Cardiac muscle cell (in vitro differentiated cells and primary cell): ENCODE results near the gene SGMS1. TPM values are rescaled to one million over a fixed set of nuclear protein-coding genes. Genes with fewer than 3 reads are reported as not detected.

Experiments used
- DNase-seq, 2 donors: peaks; one replicate each; pipeline versions ENCODE4 v3.0.0 to v3.0.0-alpha.2; 2010 to 2017; ENCODE audit warnings: low read depth in 1 of 2, low spot score in 1 of 2
- H3K27ac ChIP-seq: fragments of 200-600 bp; sonication (generic); 2 replicates; pipeline ENCODE4 v1.5.1; 2016
- H3K27me3 ChIP-seq: fragments of 200-600 bp; sonication (generic); 2 replicates; pipeline ENCODE4 v1.6.0; 2016; ENCODE audit warnings: control low read depth
- H3K36me3 ChIP-seq: fragments of 200-600 bp; sonication (generic); 2 replicates; pipeline ENCODE4 v1.5.1; 2016; ENCODE audit warnings: control low read depth
- H3K4me1 ChIP-seq: fragments of 200-600 bp; sonication (generic); 2 replicates; pipeline ENCODE4 v1.8.1; 2017; ENCODE audit warnings: low read depth, mild to moderate bottlenecking, mixed run types
- H3K4me3 ChIP-seq: fragments of 200-600 bp; sonication (generic); 2 replicates; pipeline ENCODE4 v1.5.1; 2016; ENCODE audit warnings: mild to moderate bottlenecking
- H3K9me3 ChIP-seq: fragments of 200-600 bp; sonication (generic); 2 replicates; pipeline ENCODE4 v1.5.1; 2017; ENCODE audit warnings: low read depth, mild to moderate bottlenecking, control low read depth
- CTCF ChIP-seq: IDR thresholded peaks from 2 replicates; pipeline ENCODE4 v1.5.1; 2012; ENCODE audit warnings: low read depth, mild to moderate bottlenecking, low read length
- polyA plus RNA-seq: library from polyadenylated mRNA; unstranded; fragments of >200 nt; fragmentation: Nextera tagmentation; extraction: Ambion mirVana; gene quantifications from 2 replicates; pipeline ENCODE4 v1.2.1, GENCODE V29; 2016
- total RNA-seq: library from RNA; depleted of rRNA; stranded (reverse); fragments of >200 nt; gene quantifications from 2 replicates; pipeline ENCODE4 v1.2.3, GENCODE V29; 2016

Gene SGMS1
- total and polyA plus RNA-seq, 2 experiments from 2014 or later: 12.1 to 41.6 TPM

GRCh38 chr10:50438049-50438936 lies 185.5 kb downstream of the SGMS1 start:
- DNase-seq: no peak

DNA sequence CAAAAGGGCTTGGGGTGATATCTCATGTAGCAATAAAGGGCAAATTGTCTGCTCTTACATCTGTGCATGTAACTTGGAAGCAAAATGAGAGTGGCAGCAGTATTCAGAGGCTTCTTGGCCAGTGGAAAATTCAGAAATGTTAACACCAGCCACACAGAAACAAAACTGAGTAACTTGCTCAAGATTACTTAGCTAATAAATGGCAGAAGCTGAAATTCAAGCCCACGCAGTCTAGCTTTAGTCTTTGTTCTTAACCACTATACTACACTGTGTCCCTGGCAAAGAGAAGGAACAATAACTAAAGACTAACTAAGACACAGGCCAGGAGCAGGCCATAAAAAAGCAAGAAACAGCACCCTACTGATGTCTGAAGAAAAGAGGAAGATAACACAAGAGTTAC lies 186.5 kb downstream of the SGMS1 start:
- H3K4me1 ChIP-seq: no peaks in the 10 kb centered on the region
- H3K27ac ChIP-seq: no peak overlapping the region
- no peak for TF ChIP-seq CTCF
- H3K4me3 ChIP-seq: no peak overlapping the region
- H3K27me3 ChIP-seq: no peaks in the 10 kb centered on the region
- H3K36me3 ChIP-seq: no peaks in the 10 kb centered on the region
- no peaks in the 10 kb centered on the region for H3K9me3 ChIP-seq
- no peak for DNase-seq

More at GRCh38 chr10:50438049-50438936, 185.5 kb downstream of the SGMS1 start:
- no peak for TF ChIP-seq CTCF
- Histone ChIP-seq H3K27ac (no peak overlapping the region), H3K36me3 (no peaks in the 10 kb centered on the region), H3K27me3 (no peaks in the 10 kb centered on the region), H3K9me3 (no peaks in the 10 kb centered on the region), H3K4me1 (no peaks in the 10 kb centered on the region), H3K4me3 (no peak overlapping the region)

- H3K4me1 ChIP-seq: no peaks in the 10 kb centered on the region
- DNase-seq: no peak
- no peak overlapping the region for H3K27ac ChIP-seq
- no peaks in the 10 kb centered on the region for H3K27me3 ChIP-seq
- no peak overlapping the region for H3K4me3 ChIP-seq
- no peaks in the 10 kb centered on the region for H3K36me3 ChIP-seq
- H3K9me3 ChIP-seq: no peaks in the 10 kb centered on the region
- no peak for TF ChIP-seq CTCF
Measured at GRCh38 chr10:50436805-50437204, 187.0 kb downstream of the SGMS1 start.

GRCh38 chr10:50432211-50433009 lies 191.3 kb downstream of the SGMS1 start:
- Histone ChIP-seq H3K36me3 (no peaks in the 10 kb centered on the region), H3K27me3 (no peaks in the 10 kb centered on the region), H3K4me3 (no peak overlapping the region), H3K9me3 (no peaks in the 10 kb centered on the region), H3K27ac (no peak overlapping the region), H3K4me1 (no peaks in the 10 kb centered on the region)
- DNase-seq: no peak
- no peak for TF ChIP-seq CTCF

DNA sequence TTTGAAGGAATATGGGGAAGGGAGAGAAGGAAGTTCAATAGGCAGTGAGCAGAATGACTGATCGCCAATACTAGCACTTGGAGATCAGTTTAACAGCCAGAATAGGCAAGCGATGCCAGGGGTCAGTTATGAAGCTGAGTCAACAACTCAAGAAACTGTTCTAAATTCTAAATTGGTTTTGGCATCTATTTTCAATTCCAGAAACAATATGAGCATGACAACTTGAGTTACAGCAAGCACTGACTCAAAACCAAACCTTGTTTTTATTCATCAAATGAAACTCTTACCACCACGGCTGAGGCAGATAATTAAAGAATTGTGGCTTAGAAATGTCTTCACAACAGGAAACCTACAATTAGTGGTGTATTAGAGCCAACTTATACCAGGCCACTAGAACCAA lies 192.0 kb downstream of the SGMS1 start:
- Histone ChIP-seq H3K27me3 (no peaks in the 10 kb centered on the region), H3K9me3 (no peaks in the 10 kb centered on the region), H3K4me1 (no peaks in the 10 kb centered on the region), H3K36me3 (no peaks in the 10 kb centered on the region), H3K27ac (no peak overlapping the region), H3K4me3 (no peak overlapping the region)
- DNase-seq: no peak
- no peak for TF ChIP-seq CTCF
